ENCODE measurements around the gene FLNC.

Gene FLNC

GRCh38 chr7:128809363-128809762 lies 20.8 kb upstream of the FLNC start:
- Histone ChIP-seq H4K20me1 (ENCODE audit: low read depth, low read length) (no peaks in the 10 kb centered on the region), H3K36me3 (ENCODE audit: low read length) (no peaks in the 10 kb centered on the region), H3K9ac (ENCODE audit: low read length) (no peak overlapping the region), H3K4me2 (ENCODE audit: low read depth, low read length, poor library complexity, severe bottlenecking) (no peak overlapping the region), H3K9me3 (ENCODE audit: insufficient read depth, low read length) (no peaks in the 10 kb centered on the region), H3F3A (ENCODE audit: insufficient read depth) (no peaks in the 10 kb centered on the region), H3K27me3 (ENCODE audit: low read length) (no peaks in the 10 kb centered on the region), H3K27ac (ENCODE audit: low read depth, low read length) (no peak overlapping the region), H3K79me2 (ENCODE audit: insufficient read depth, low read length) (no peaks in the 10 kb centered on the region), H2AFZ (ENCODE audit: low read depth, low read length, severe bottlenecking) (no peak overlapping the region), H3K9me2 (replicated peaks; ENCODE audit: insufficient read depth, low read length) (no peaks in the 10 kb centered on the region), H3K4me3 (ENCODE audit: insufficient read depth, low read length, poor library complexity, severe bottlenecking) (no peak overlapping the region)
- no peak for TF ChIP-seq EZH2phosphoT487 (conservative IDR thresholded peaks at IDR 0.05; ENCODE audit: low read length)
- TF ChIP-seq, protein P1, sequence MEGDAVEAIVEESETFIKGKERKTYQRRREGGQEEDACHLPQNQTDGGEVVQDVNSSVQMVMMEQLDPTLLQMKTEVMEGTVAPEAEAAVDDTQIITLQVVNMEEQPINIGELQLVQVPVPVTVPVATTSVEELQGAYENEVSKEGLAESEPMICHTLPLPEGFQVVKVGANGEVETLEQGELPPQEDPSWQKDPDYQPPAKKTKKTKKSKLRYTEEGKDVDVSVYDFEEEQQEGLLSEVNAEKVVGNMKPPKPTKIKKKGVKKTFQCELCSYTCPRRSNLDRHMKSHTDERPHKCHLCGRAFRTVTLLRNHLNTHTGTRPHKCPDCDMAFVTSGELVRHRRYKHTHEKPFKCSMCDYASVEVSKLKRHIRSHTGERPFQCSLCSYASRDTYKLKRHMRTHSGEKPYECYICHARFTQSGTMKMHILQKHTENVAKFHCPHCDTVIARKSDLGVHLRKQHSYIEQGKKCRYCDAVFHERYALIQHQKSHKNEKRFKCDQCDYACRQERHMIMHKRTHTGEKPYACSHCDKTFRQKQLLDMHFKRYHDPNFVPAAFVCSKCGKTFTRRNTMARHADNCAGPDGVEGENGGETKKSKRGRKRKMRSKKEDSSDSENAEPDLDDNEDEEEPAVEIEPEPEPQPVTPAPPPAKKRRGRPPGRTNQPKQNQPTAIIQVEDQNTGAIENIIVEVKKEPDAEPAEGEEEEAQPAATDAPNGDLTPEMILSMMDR (IDR thresholded peaks at IDR 0.05; ENCODE audit: insufficient read depth, low read length, poor library complexity, severe bottlenecking), result no peak

GRCh38 chr7:128810473-128810872 lies 19.7 kb upstream of the FLNC start:
- H2AFZ ChIP-seq (ENCODE audit: low read depth, low read length, severe bottlenecking), result no peak overlapping the region
- H3K79me2 ChIP-seq (ENCODE audit: insufficient read depth, low read length), result no peaks in the 10 kb centered on the region
- no peaks in the 10 kb centered on the region for H3K36me3 ChIP-seq (ENCODE audit: low read length)
- no peak overlapping the region for H3K4me2 ChIP-seq (ENCODE audit: low read depth, low read length, poor library complexity, severe bottlenecking)
- H3K9me3 ChIP-seq (ENCODE audit: insufficient read depth, low read length), result no peaks in the 10 kb centered on the region
- no peaks in the 10 kb centered on the region for H3K9me2 ChIP-seq (replicated peaks; ENCODE audit: insufficient read depth, low read length)
- H3F3A ChIP-seq (ENCODE audit: insufficient read depth), result no peaks in the 10 kb centered on the region
- no peak overlapping the region for H3K9ac ChIP-seq (ENCODE audit: low read length)
- no peak overlapping the region for H3K27ac ChIP-seq (ENCODE audit: low read depth, low read length)
- no peak overlapping the region for H3K4me3 ChIP-seq (ENCODE audit: insufficient read depth, low read length, poor library complexity, severe bottlenecking)
- H3K27me3 ChIP-seq (ENCODE audit: low read length), result no peaks in the 10 kb centered on the region
- no peaks in the 10 kb centered on the region for H4K20me1 ChIP-seq (ENCODE audit: low read depth, low read length)
- no peak for TF ChIP-seq EZH2phosphoT487 (conservative IDR thresholded peaks at IDR 0.05; ENCODE audit: low read length)
- TF ChIP-seq, protein P1 (IDR thresholded peaks at IDR 0.05; ENCODE audit: insufficient read depth, low read length, poor library complexity, severe bottlenecking), result no peak

DNA sequence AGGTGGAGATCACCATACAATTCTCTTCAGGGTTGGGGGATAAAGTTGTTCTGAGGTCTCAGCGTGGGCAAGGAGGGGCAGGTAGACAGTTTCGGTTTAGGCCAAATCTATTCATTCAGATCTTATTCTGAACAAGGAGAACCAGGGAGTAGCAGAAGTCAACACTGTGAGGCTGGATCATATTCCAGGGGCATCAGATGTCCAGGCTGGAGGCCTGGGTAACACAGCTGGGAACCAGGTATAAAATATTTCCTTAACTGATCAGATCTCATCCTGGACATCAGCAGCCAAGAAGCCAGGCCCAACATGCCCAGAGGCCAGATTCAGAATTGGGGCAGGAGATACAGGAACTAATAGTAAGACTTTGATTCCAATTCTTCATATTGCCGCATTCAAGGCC lies 19.2 kb upstream of the FLNC start:
- H3K9ac ChIP-seq (ENCODE audit: low read length), result no peak overlapping the region
- H3K36me3 ChIP-seq (ENCODE audit: low read length), result no peaks in the 10 kb centered on the region
- no peak overlapping the region for H3K4me2 ChIP-seq (ENCODE audit: low read depth, low read length, poor library complexity, severe bottlenecking)
- H4K20me1 ChIP-seq (ENCODE audit: low read depth, low read length), result no peaks in the 10 kb centered on the region
- H3K4me3 ChIP-seq (ENCODE audit: insufficient read depth, low read length, poor library complexity, severe bottlenecking), result no peak overlapping the region
- H3K9me2 ChIP-seq (replicated peaks; ENCODE audit: insufficient read depth, low read length), result no peaks in the 10 kb centered on the region
- H2AFZ ChIP-seq (ENCODE audit: low read depth, low read length, severe bottlenecking), result no peak overlapping the region
- H3F3A ChIP-seq (ENCODE audit: insufficient read depth), result no peaks in the 10 kb centered on the region
- H3K27me3 ChIP-seq (ENCODE audit: low read length), result no peaks in the 10 kb centered on the region
- no peaks in the 10 kb centered on the region for H3K9me3 ChIP-seq (ENCODE audit: insufficient read depth, low read length)
- TF ChIP-seq, protein P1 (IDR thresholded peaks at IDR 0.05; ENCODE audit: insufficient read depth, low read length, poor library complexity, severe bottlenecking), result no peak
- TF ChIP-seq EZH2phosphoT487 (conservative IDR thresholded peaks at IDR 0.05; ENCODE audit: low read length), result no peak
- H3K27ac ChIP-seq (ENCODE audit: low read depth, low read length), result no peak overlapping the region
- H3K79me2 ChIP-seq (ENCODE audit: insufficient read depth, low read length), result no peaks in the 10 kb centered on the region

All from SU-DHL-6 (cell line).